Measurements from ENCODE around the gene EYS. TPM values are rescaled to one million over a fixed set of nuclear protein-coding genes. Genes with fewer than 3 reads are reported as not detected.
A peak's percentile ranks its signal among the peaks of the same experiment; 100 is the strongest.
"Not testable (repeated sequence)": the region's sequence is repeated elsewhere in the genome, so short reads cannot be mapped to it uniquely, and the experiment has no call there.

EYS gene
- total RNA-seq, 1 experiment from 2014 or later, result not detected

GRCh38 chr6:64469405-64469804, 1237.6 kb downstream of the EYS start:
- H3T11ph ChIP-seq (ENCODE audit: low read length); H3K9me3 Mint-ChIP-seq; H2AK5ac ChIP-seq (ENCODE audit: insufficient read length, low read length); H2BK12ac ChIP-seq (ENCODE audit: insufficient read length, low read depth, low read length); H3K27me3 Mint-ChIP-seq (ENCODE audit: low read depth); H3K56ac ChIP-seq (ENCODE audit: insufficient read length, low read depth, low read length); H2BK20ac ChIP-seq (ENCODE audit: low read depth, low read length, poor library complexity, severe bottlenecking); H3K23ac ChIP-seq (ENCODE audit: insufficient read length, low read depth, low read length); H3K4me3 Mint-ChIP-seq; H3K9ac ChIP-seq (ENCODE audit: extremely low read depth, insufficient read length, low read length); H4K91ac ChIP-seq (ENCODE audit: insufficient read length, low read depth, low read length); H3K14ac ChIP-seq (ENCODE audit: insufficient read depth, low read length); H3K4me1 Mint-ChIP-seq; H2AFZ ChIP-seq (ENCODE audit: low read length); H4K20me1 ChIP-seq (ENCODE audit: control insufficient read depth, insufficient read depth, insufficient read length); H4K8ac ChIP-seq (replicated peaks; ENCODE audit: insufficient read length, low read depth, low read length); H2BK120ac ChIP-seq (ENCODE audit: low read depth, low read length, poor library complexity, severe bottlenecking); H3K23me2 ChIP-seq (ENCODE audit: insufficient read length, low read depth, low read length, poor library complexity, severe bottlenecking); H3K27ac Mint-ChIP-seq; H2BK5ac ChIP-seq (ENCODE audit: insufficient read length, low read length); H3K36me3 Mint-ChIP-seq (ENCODE audit: insufficient read depth in 1 of 3, low read depth in 3 of 3); H3K4me2 ChIP-seq (ENCODE audit: insufficient read depth, insufficient read length, low read length); H4K5ac ChIP-seq (ENCODE audit: insufficient read length, low read depth, low read length); H2BK15ac ChIP-seq (ENCODE audit: low read depth, low read length); H3K27me3 ChIP-seq (ENCODE audit: insufficient read depth, low read length); H3K4me1 ChIP-seq (ENCODE audit: insufficient read depth, low read length); H3K18ac ChIP-seq (ENCODE audit: insufficient read length, low read depth, low read length); H3K27ac ChIP-seq (ENCODE audit: insufficient read length, low read depth, low read length); H3K9me3 ChIP-seq (ENCODE audit: control insufficient read depth, low read depth, low read length); H3K79me1 ChIP-seq (ENCODE audit: insufficient read depth, low read depth, low read length, poor library complexity, severe bottlenecking); H3K79me2 ChIP-seq (ENCODE audit: insufficient read depth, low read length); H3K4ac ChIP-seq (ENCODE audit: low read depth, low read length): not testable (repeated sequence)
- no CpG with 5 or more reads among the region's 12 CpGs for WGBS (ENCODE audit: extremely low coverage, insufficient read length, low lambda C conversion rate)
- peak; percentile 54 for DNase-seq
- peak; percentile 81 for TF ChIP-seq CTCF (conservative IDR thresholded peaks at IDR 0.05)
